SU-DHL-6 (cell line): Measurements from ENCODE around the gene TMOD2.

Experiments
- H2AFZ ChIP-seq: fragments of 200-600 bp; sonication (generic); 2 replicates; pipeline ENCODE4 v1.6.1; 2014; ENCODE audit warnings: low read depth, mild to moderate bottlenecking, moderate library complexity, mixed read lengths, antibody characterized with exemption, low read length; ENCODE audit not compliant: severe bottlenecking
- H3F3A ChIP-seq: fragments of 200-600 bp; shearing (Covaris generic); 2 replicates; pipeline ENCODE4 v1.6.0; 2016; ENCODE audit warnings: antibody characterized with exemption, mild to moderate bottlenecking; ENCODE audit not compliant: insufficient read depth
- H3K27ac ChIP-seq: fragments of 200-600 bp; sonication (generic); 2 replicates; pipeline ENCODE4 v1.5.1; 2016; ENCODE audit warnings: low read depth, mild to moderate bottlenecking, low read length, moderate library complexity, mixed read lengths
- H3K27me3 ChIP-seq: fragments of 200-600 bp; sonication (generic), shearing (Covaris generic); 2 replicates; pipeline ENCODE4 v1.6.0; 2014; ENCODE audit warnings: mild to moderate bottlenecking, low read length
- H3K36me3 ChIP-seq: fragments of 200-600 bp; sonication (generic); 2 replicates; pipeline ENCODE4 v1.6.1; 2014; ENCODE audit warnings: mild to moderate bottlenecking, low read length, mixed read lengths
- H3K4me2 ChIP-seq: fragments of 300-600, 200-600 bp; shearing (Covaris generic), sonication (generic); 2 replicates; pipeline ENCODE4 v1.6.0; 2014; ENCODE audit warnings: low read length, low read depth, mild to moderate bottlenecking; ENCODE audit not compliant: poor library complexity, severe bottlenecking
- H3K4me3 ChIP-seq: fragments of 200-600 bp; sonication (generic); 2 replicates; pipeline ENCODE4 v1.5.1; 2014; ENCODE audit warnings: antibody characterized with exemption, low read length, mild to moderate bottlenecking, mixed read lengths; ENCODE audit not compliant: insufficient read depth, poor library complexity, severe bottlenecking
- H3K79me2 ChIP-seq: fragments of 200-600 bp; sonication (generic); 2 replicates; pipeline ENCODE4 v1.6.1; 2014; ENCODE audit warnings: mild to moderate bottlenecking, low read length, moderate library complexity; ENCODE audit not compliant: insufficient read depth
- H3K9ac ChIP-seq: fragments of 200-600 bp; sonication (generic); 2 replicates; pipeline ENCODE4 v1.7.0; 2014; ENCODE audit warnings: mild to moderate bottlenecking, low read length
- H3K9me2 ChIP-seq: fragments of 200-600 bp; sonication (generic); replicated peaks from 2 replicates; pipeline ENCODE4 v1.6.1; 2014; ENCODE audit warnings: low read length; ENCODE audit not compliant: insufficient read depth
- H3K9me3 ChIP-seq: fragments of 200-600 bp; sonication (generic); 2 replicates; pipeline ENCODE4 v1.6.1; 2014; ENCODE audit warnings: low read length, mixed read lengths; ENCODE audit not compliant: insufficient read depth
- H4K20me1 ChIP-seq: fragments of 200-600 bp; sonication (generic); 2 replicates; pipeline ENCODE4 v1.6.1; 2014; ENCODE audit warnings: low read depth, mild to moderate bottlenecking, antibody characterized with exemption, low read length, moderate library complexity, mixed read lengths
- EZH2phosphoT487 ChIP-seq: fragments of 200-600 bp; sonication (generic), shearing (Covaris generic); conservative IDR thresholded peaks from 2 replicates; pipeline ENCODE4 v1.6.1; 2018; ENCODE audit warnings: mild to moderate bottlenecking, antibody characterized with exemption, low read length, moderate library complexity, mixed read lengths
- TF ChIP-seq, protein P1 (sequence below): fragments of 200-600 bp; sonication (generic); IDR thresholded peaks from one replicate; pipeline ENCODE4 v1.5.1; 2017; ENCODE audit warnings: antibody characterized with exemption, mild to moderate bottlenecking, low read length, moderate library complexity; ENCODE audit not compliant: insufficient read depth, poor library complexity, severe bottlenecking

The TMOD2 gene

DNA sequence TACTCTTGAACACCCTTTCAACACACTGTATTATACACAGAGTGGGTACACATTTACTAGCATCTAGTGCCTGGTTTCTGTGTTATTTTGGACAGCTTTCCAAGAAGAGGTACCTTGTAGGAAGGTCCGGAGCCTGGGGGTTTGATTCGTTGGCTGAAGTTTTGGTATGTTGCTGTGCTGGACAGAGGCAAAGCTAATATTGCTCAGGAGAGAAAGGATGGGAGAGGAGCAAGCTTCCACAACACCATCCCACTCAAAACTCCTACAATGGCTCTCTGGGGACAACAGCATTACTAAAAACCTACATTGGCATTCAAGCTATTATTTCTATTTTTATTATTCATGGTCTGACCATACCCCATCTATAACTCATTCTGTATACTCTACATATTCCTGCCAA is 12.8 kb upstream of the TMOD2 start:
- Histone ChIP-seq H3K36me3 (no peaks in the 10 kb centered on the region), H3K9me2 (no peaks in the 10 kb centered on the region), H3K4me3 (no peak overlapping the region), H4K20me1 (no peaks in the 10 kb centered on the region), H3K9me3 (no peaks in the 10 kb centered on the region), H3K27ac (no peak overlapping the region), H3F3A (peaks cover 6% of the 10 kb centered on the region), H2AFZ (no peak overlapping the region), H3K79me2 (no peaks in the 10 kb centered on the region), H3K4me2 (no peak overlapping the region), H3K9ac (no peak overlapping the region), H3K27me3 (no peaks in the 10 kb centered on the region)
- TF ChIP-seq EZH2phosphoT487: no peak
- TF ChIP-seq, protein P1, sequence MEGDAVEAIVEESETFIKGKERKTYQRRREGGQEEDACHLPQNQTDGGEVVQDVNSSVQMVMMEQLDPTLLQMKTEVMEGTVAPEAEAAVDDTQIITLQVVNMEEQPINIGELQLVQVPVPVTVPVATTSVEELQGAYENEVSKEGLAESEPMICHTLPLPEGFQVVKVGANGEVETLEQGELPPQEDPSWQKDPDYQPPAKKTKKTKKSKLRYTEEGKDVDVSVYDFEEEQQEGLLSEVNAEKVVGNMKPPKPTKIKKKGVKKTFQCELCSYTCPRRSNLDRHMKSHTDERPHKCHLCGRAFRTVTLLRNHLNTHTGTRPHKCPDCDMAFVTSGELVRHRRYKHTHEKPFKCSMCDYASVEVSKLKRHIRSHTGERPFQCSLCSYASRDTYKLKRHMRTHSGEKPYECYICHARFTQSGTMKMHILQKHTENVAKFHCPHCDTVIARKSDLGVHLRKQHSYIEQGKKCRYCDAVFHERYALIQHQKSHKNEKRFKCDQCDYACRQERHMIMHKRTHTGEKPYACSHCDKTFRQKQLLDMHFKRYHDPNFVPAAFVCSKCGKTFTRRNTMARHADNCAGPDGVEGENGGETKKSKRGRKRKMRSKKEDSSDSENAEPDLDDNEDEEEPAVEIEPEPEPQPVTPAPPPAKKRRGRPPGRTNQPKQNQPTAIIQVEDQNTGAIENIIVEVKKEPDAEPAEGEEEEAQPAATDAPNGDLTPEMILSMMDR: no peak

DNA sequence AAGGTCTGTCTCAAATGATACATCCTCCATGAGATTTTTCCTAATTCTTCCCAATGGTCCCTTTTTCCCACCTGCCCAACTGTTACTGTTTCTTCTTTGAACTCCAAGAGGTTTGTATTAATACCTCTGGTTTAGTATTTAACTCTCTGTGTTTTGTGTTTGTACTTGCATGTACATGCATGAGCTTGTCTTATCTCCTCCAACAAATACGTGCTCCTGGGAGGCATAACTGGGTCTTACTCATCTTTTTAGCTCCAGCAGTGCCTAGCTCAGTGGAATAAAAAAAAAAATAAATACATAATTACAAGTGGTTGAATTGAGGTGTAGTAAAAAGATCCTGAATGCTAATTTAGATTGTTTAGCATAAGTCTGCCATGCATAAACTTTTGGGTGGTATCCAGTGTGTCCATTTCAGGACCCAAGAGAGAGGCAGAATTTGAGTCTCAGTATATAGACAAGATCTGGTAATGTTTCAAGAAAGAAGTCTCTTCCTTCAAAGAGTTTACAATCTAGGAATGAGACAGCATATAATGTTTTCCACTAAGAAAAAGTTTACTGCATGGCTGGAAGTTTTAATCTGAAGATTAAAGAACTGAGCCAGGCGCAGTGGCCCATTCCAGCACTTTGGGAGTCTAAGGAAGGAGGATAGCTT is 12.2 kb upstream of the TMOD2 start:
- Histone ChIP-seq H2AFZ (no peak overlapping the region), H3K27ac (no peak overlapping the region), H4K20me1 (no peaks in the 10 kb centered on the region), H3K9me3 (no peaks in the 10 kb centered on the region), H3K36me3 (no peaks in the 10 kb centered on the region), H3K4me2 (no peak overlapping the region), H3F3A (peaks cover 6% of the 10 kb centered on the region), H3K9ac (no peak overlapping the region), H3K4me3 (no peak overlapping the region), H3K9me2 (no peaks in the 10 kb centered on the region), H3K27me3 (no peaks in the 10 kb centered on the region), H3K79me2 (no peaks in the 10 kb centered on the region)
- no peak for TF ChIP-seq EZH2phosphoT487
- TF ChIP-seq, protein P1: no peak

DNA sequence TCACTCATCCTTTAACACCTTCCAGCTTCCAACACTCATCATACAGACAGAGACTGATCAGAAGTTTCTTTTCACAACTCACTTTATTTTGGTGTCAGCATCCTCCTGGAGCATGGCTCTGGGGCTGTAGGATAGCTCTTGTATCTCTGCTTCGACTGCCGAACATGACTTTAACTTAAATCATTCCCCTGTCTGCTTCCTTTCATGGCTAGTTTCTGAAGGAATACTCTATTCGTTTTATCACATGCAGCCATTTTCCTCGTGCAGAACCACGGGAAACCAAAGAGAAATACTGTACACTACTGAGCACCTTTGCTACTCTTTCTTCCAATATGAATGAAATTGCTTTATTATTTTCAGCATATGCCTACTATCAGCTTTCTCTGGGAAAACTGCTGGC is 2.1 kb upstream of the TMOD2 start:
- Histone ChIP-seq H3K4me3 (no peak overlapping the region), H3K9me3 (no peaks in the 10 kb centered on the region), H3K79me2 (no peaks in the 10 kb centered on the region), H3K9ac (no peak overlapping the region), H3K27me3 (no peaks in the 10 kb centered on the region), H4K20me1 (no peaks in the 10 kb centered on the region), H2AFZ (no peak overlapping the region), H3K9me2 (no peaks in the 10 kb centered on the region), H3K4me2 (no peak overlapping the region), H3K27ac (no peak overlapping the region), H3K36me3 (no peaks in the 10 kb centered on the region), H3F3A (no peaks in the 10 kb centered on the region)
- TF ChIP-seq, protein P1: no peak
- no peak for TF ChIP-seq EZH2phosphoT487
